B cell (primary cell): ENCODE results near the gene SMARCD1. TPM values are rescaled to one million over a fixed set of nuclear protein-coding genes. Genes with fewer than 3 reads are reported as not detected.

Source experiments
- ATAC-seq: fragments of 200-7000 bp; cut with Tn5 transposase; one replicate; pipeline ENCODE4 v1.10.0; 2021; ENCODE audit warnings: low read depth, mild to moderate bottlenecking, moderate number of reproducible peaks, moderate library complexity
- CTCF ChIA-PET: fragments of 350-600 bp; sonication (Branson Sonifier 250); formaldehyde crosslinking; loops from one replicate; lab custom pipeline; 2021; ENCODE audit warnings: antibody characterized with exemption, inconsistent platforms; lab: Charles Lee
- POLR2A ChIA-PET: fragments of 350-600 bp; sonication (Branson Sonifier 250); formaldehyde crosslinking; loops from one replicate; lab custom pipeline; 2021; ENCODE audit warnings: antibody characterized with exemption; lab: Charles Lee
- DNase-seq: peaks from one replicate; pipeline ENCODE4 v3.0.0; 2013
- H2AFZ ChIP-seq: 2 replicates; pipeline ENCODE4 v1.6.1; 2012; ENCODE audit warnings: mild to moderate bottlenecking, low read depth, low read length; ENCODE audit not compliant: insufficient read depth, poor library complexity, severe bottlenecking
- H3K27ac ChIP-seq, 2 donors: 1 replicate in 1 of 2; 2 replicates in 1 of 2; pipeline ENCODE4 v1.5.1; 2012 to 2013; ENCODE audit warnings: low read length in 2 of 2, mild to moderate bottlenecking in 2 of 2, moderate library complexity in 1 of 2
- H3K27me3 ChIP-seq, 4 experiments: fragments of 200-600 bp in 1 of 4; sonication (generic) in 1 of 4; replicated peaks in 1 of 4; 1 replicate in 2 of 4; 2 replicates in 2 of 4; pipeline versions ENCODE4 v1.6.1 to v1.7.0; 2013 to 2016; ENCODE audit warnings: low read length in 3 of 4, mild to moderate bottlenecking in 2 of 4, mixed read lengths in 1 of 4, moderate library complexity in 1 of 4; ENCODE audit not compliant: insufficient read depth in 4 of 4, control insufficient read depth in 3 of 4; ENCODE audit errors: control extremely low read depth in 1 of 4
- H3K36me3 ChIP-seq, 2 experiments: replicated peaks in 1 of 2; 1 replicate in 1 of 2; 2 replicates in 1 of 2; pipeline versions ENCODE4 v1.6.1 to v1.7.1; 2013; ENCODE audit warnings: low read length in 1 of 2; ENCODE audit not compliant: insufficient read depth in 2 of 2, control insufficient read depth in 1 of 2; ENCODE audit errors: control extremely low read depth in 1 of 2, extremely low read depth in 1 of 2
- H3K4me1 ChIP-seq, 2 donors: fragments of 200-600 bp in 1 of 2; sonication (generic) in 1 of 2; 1 replicate in 1 of 2; 2 replicates in 1 of 2; pipeline versions ENCODE4 v1.5.1 to v1.6.1; 2013 to 2017; ENCODE audit warnings: low read length in 2 of 2; ENCODE audit not compliant: control insufficient read depth in 2 of 2, insufficient read depth in 2 of 2
- H3K4me2 ChIP-seq: replicated peaks from 2 replicates; pipeline ENCODE3; 2012; ENCODE audit warnings: mild to moderate bottlenecking, low read depth, low read length; ENCODE audit not compliant: poor library complexity, severe bottlenecking
- H3K4me3 ChIP-seq, 5 experiments: fragments of 200-600 bp in 1 of 5; sonication (generic) in 1 of 5; 1 replicate in 3 of 5; 2 replicates in 2 of 5; pipeline versions ENCODE4 v1.5.1 to v1.7.0; 2011 to 2016; ENCODE audit warnings: low read length in 4 of 5, mild to moderate bottlenecking in 4 of 5, low read depth in 2 of 5, control low read depth in 1 of 5, moderate library complexity in 1 of 5; ENCODE audit not compliant: insufficient read depth in 1 of 5; ENCODE audit errors: control extremely low read depth in 1 of 5, extremely low read depth in 1 of 5
- H3K79me2 ChIP-seq: fragments of 200-600 bp; sonication (generic); one replicate; pipeline ENCODE4 v1.6.0; 2016; ENCODE audit warnings: low read length; ENCODE audit not compliant: control insufficient read depth, insufficient read depth
- H3K9ac ChIP-seq: fragments of 200-600 bp; sonication (generic); 2 replicates; pipeline ENCODE4 v1.6.1; 2017; ENCODE audit warnings: mild to moderate bottlenecking, low read length, moderate library complexity
- H3K9me3 ChIP-seq, 3 donors: one replicate each; pipeline versions ENCODE4 v1.6.1 to v1.7.1; 2013; ENCODE audit warnings: low read length in 2 of 3; ENCODE audit not compliant: control insufficient read depth in 2 of 3, insufficient read depth in 1 of 3; ENCODE audit errors: control extremely low read depth in 1 of 3
- H4K20me1 ChIP-seq: 2 replicates; pipeline ENCODE4 v1.6.0; 2012; ENCODE audit warnings: mild to moderate bottlenecking, low read length; ENCODE audit not compliant: insufficient read depth, control insufficient read depth, poor library complexity, severe bottlenecking
- H3K27ac Mint-ChIP-seq: one replicate; pipeline ENCODE4 v1.8.0; 2021; ENCODE audit warnings: mixed read lengths
- H3K27me3 Mint-ChIP-seq: one replicate; pipeline ENCODE4 v1.8.0; 2021; ENCODE audit warnings: mixed read lengths
- H3K4me1 Mint-ChIP-seq: one replicate; pipeline ENCODE4 v1.8.0; 2021; ENCODE audit warnings: mixed read lengths
- H3K4me3 Mint-ChIP-seq: one replicate; pipeline ENCODE4 v1.8.0; 2021; ENCODE audit warnings: mixed read lengths
- H3K9me3 Mint-ChIP-seq: one replicate; pipeline ENCODE4 v1.8.0; 2022; ENCODE audit warnings: mixed read lengths; ENCODE audit not compliant: insufficient read depth
- CTCF ChIP-seq: fragments of 200-600 bp; IDR thresholded peaks from one replicate; pipeline ENCODE4 v1.8.0; 2022; ENCODE audit warnings: antibody characterized with exemption, mild to moderate bottlenecking
- EZH2 ChIP-seq: IDR thresholded peaks from 2 replicates; pipeline ENCODE4 v1.6.1; 2012; ENCODE audit warnings: borderline replicate concordance, low read depth, mild to moderate bottlenecking, moderate library complexity, low read length; ENCODE audit not compliant: insufficient read depth, poor library complexity, severe bottlenecking
- WGBS: methylation state at CpG from one replicate; pipeline ENCODE4 v1.1.5; 2013; ENCODE audit warnings: missing lambda C conversion rate; ENCODE audit not compliant: insufficient coverage; 5-methylcytosine and 5-hydroxymethylcytosine counted together
- intact Hi-C: fragments of 100-400 bp; cut with micrococcal nuclease; formaldehyde crosslinking; loops from one replicate; pipeline ENCODE4 v1.10.0; 2022
- polyA plus RNA-seq: library from polyadenylated mRNA; depleted of rRNA; stranded (reverse); fragments of >200 nt; gene quantifications from 2 replicates; pipeline ENCODE4 v1.2.3, GENCODE V29; 2012
- total RNA-seq, 2 donors: library from RNA; stranded (reverse); fragments of 120-200 nt in 1 of 2; gene quantifications; 1 replicate in 1 of 2; 2 replicates in 1 of 2; pipeline versions ENCODE4 v1.2.3 to v1.2.4, GENCODE V29; 2013 to 2022

The SMARCD1 gene
- total and polyA plus RNA-seq, 2 donors (not counting 1 experiment from before 2014, with no cell fraction given): 67.8 to 101 TPM

- H3K4me3 ChIP-seq: no peak overlapping the region
- no peaks in the 10 kb centered on the region for H3K79me2 ChIP-seq
- no peak for DNase-seq
- H3K9me3 ChIP-seq: no peaks in the 10 kb centered on the region
- Mint-ChIP-seq H3K4me1 (peaks cover 4% of the 10 kb centered on the region), H3K27ac (no peak overlapping the region), H3K27me3 (peaks cover 11% of the 10 kb centered on the region), H3K4me3 (no peak overlapping the region), H3K9me3 (no peaks in the 10 kb centered on the region)
- POLR2A ChIA-PET: no interaction called here
- H3K27ac ChIP-seq: no peak overlapping the region
- H3K4me1 ChIP-seq: peaks cover 0 to 12% of the 10 kb centered on the region in 2 donors
- H3K9ac ChIP-seq: no peak overlapping the region
- no peaks in the 10 kb centered on the region for H3K36me3 ChIP-seq
- 91% methylated on average over 10 of the region's 10 CpGs for WGBS
- no peak overlapping the region for H3K4me2 ChIP-seq
- ATAC-seq: no peak
- no peaks in the 10 kb centered on the region for H4K20me1 ChIP-seq
- no peaks in the 10 kb centered on the region for H3K27me3 ChIP-seq
- H2AFZ ChIP-seq: no peak overlapping the region
- intact Hi-C loops: no loop called here
- CTCF ChIA-PET: interaction anchor here (0.8 to 15.9 kb wide), 10 partner anchors 9 to 240 kb away, joined by 3 to 343 read pairs (median 9); partner anchors contain the start of genes CERS5 and COX14
- TF ChIP-seq EZH2 (no peak), CTCF (no peak)
These were observed 11.4 kb upstream of the SMARCD1 start for GRCh38 chr12:50073712-50074111.

GRCh38 chr12:50074936-50075807 lies 10.0 kb upstream of the SMARCD1 start:
- Histone ChIP-seq H3K9me3 (no peaks in the 10 kb centered on the region), H3K79me2 (no peaks in the 10 kb centered on the region), H4K20me1 (no peaks in the 10 kb centered on the region), H3K36me3 (no peaks in the 10 kb centered on the region), H3K9ac (no peak overlapping the region), H3K4me2 (peak overlapping the region; percentile 43), H2AFZ (peak overlapping the region; percentile 62), H3K4me1 (peaks cover 0 to 12% of the 10 kb centered on the region in 2 donors), H3K4me3 (no peak overlapping the region), H3K27ac (no peak overlapping the region), H3K27me3 (no peaks in the 10 kb centered on the region)
- no peak for TF ChIP-seq EZH2
- TF ChIP-seq CTCF: peak; percentile 95
- ChIA-PET POLR2A (interaction anchor here (0.7 kb wide), 2 partner anchors 9 to 102 kb away, joined by 4 read pairs; no protein-coding TSS in a partner anchor), CTCF (interaction anchor here (0.6 to 15.9 kb wide), 17 partner anchors 8 to 565 kb away, joined by 3 to 343 read pairs (median 6); partner anchors contain the start of genes CERS5, COX14, RACGAP1 and SMARCD1)
- H3K4me1 Mint-ChIP-seq: peaks cover 4% of the 10 kb centered on the region
- intact Hi-C loops: loop anchor here (1.0 kb wide), 3 partner anchors 10 to 208 kb away; partner anchors contain the start of genes LIMA1 and SMARCD1
- no peak overlapping the region for H3K27ac Mint-ChIP-seq
- no peak overlapping the region for H3K4me3 Mint-ChIP-seq
- peak; percentile 97 for ATAC-seq
- H3K9me3 Mint-ChIP-seq: no peaks in the 10 kb centered on the region
- 7% methylated on average over 7 of the region's 9 CpGs for WGBS
- DNase-seq: peak; percentile 87
- peaks cover 11% of the 10 kb centered on the region for H3K27me3 Mint-ChIP-seq
